Measurements from ENCODE around the gene PDXK. TPM values are rescaled to one million over a fixed set of nuclear protein-coding genes. Genes with fewer than 3 reads are reported as not detected.

PDXK gene
- total and polyA plus RNA-seq, 2 of the 8 experiments (the other 6 are each of a cell fraction or from before 2014, with no cell fraction given): 78.0 to 112 TPM

- Histone ChIP-seq H3K9me3 (ENCODE audit: insufficient read depth in 2 of 2, low read depth in 1 of 2, low read length in 1 of 2) (no peaks in the 10 kb centered on the region), H3K27me3 (replicated peaks in 1 of 4; ENCODE audit: control insufficient read depth in 3 of 4, extremely low read depth in 1 of 4, insufficient read depth in 3 of 4, low read length in 3 of 4) (no peaks in the 10 kb centered on the region), H2BK5ac (ENCODE audit: low read depth, low read length) (no peak overlapping the region), H4K8ac (ENCODE audit: extremely low read depth, insufficient read depth, low read length) (no peak overlapping the region), H3K79me1 (ENCODE audit: low read depth, low read length) (peaks cover 29% of the 10 kb centered on the region), H2BK12ac (ENCODE audit: low read depth, low read length) (no peak overlapping the region), H3K4me1 (replicated peaks in 1 of 4; ENCODE audit: control insufficient read depth in 3 of 4, insufficient read depth in 4 of 4, low read length in 3 of 4) (peaks cover 0 to 12% (median 3%) of the 10 kb centered on the region in 4 experiments; a peak in 3 of 7 replicates), H3K18ac (ENCODE audit: extremely low read depth, low read length) (no peak overlapping the region), H3K4ac (replicated peaks; ENCODE audit: insufficient read length, low read depth, low read length) (no peak overlapping the region), H2AK5ac (ENCODE audit: low read depth, low read length) (no peak overlapping the region), H3K79me2 (ENCODE audit: control insufficient read depth in 1 of 2, insufficient read depth in 2 of 2, low read length in 2 of 2) (peaks cover 9 to 45% of the 10 kb centered on the region in 2 experiments), H3K4me2 (ENCODE audit: insufficient read depth in 1 of 2, low read depth in 2 of 2, low read length in 2 of 2) (no peak overlapping the region), H3K36me3 (ENCODE audit: control insufficient read depth in 2 of 4, insufficient read depth in 4 of 4, low read length in 3 of 4) (peaks cover 57 to 87% (median 75%) of the 10 kb centered on the region in 4 experiments), H4K91ac (replicated peaks; ENCODE audit: insufficient read length, low read length) (no peak overlapping the region), H2BK15ac (ENCODE audit: low read length) (no peak overlapping the region), H2AFZ (ENCODE audit: low read length) (no peak overlapping the region), H3K23me2 (ENCODE audit: low read depth, low read length) (peaks cover 5% of the 10 kb centered on the region; the same call in 1 of the 2 replicates), H3K27ac (ENCODE audit: low read depth, low read length) (no peak overlapping the region), H2BK20ac (ENCODE audit: low read length) (no peak overlapping the region), H3K9ac (replicated peaks in 1 of 4; ENCODE audit: extremely low read depth in 1 of 4, low read depth in 3 of 4, low read length in 3 of 4) (no peak overlapping the region), H3K4me3 (ENCODE audit: extremely low read depth in 1 of 4, insufficient read depth in 2 of 4, low read depth in 3 of 4, low read length in 4 of 4) (no peak overlapping the region), H3K56ac (replicated peaks; ENCODE audit: insufficient read length, low read depth, low read length) (no peak overlapping the region), H2BK120ac (replicated peaks; ENCODE audit: low read depth, low read length) (no peak overlapping the region), H4K20me1 (replicated peaks in 1 of 2; ENCODE audit: control insufficient read depth in 1 of 2, insufficient read depth in 2 of 2, low read length in 2 of 2) (peaks cover 12 to 24% of the 10 kb centered on the region in 2 experiments), H4K5ac (ENCODE audit: insufficient read length, low read depth, low read length) (no peak overlapping the region), H3K23ac (ENCODE audit: insufficient read length) (no peak overlapping the region), H3K14ac (ENCODE audit: insufficient read length) (no peak overlapping the region)
- ChIA-PET CTCF (ENCODE audit: partially characterized antibody) (interaction anchor here (1.7 kb wide), 1 partner anchor 15 kb away, joined by 4 read pairs; no protein-coding TSS in a partner anchor), POLR2A (ENCODE audit: partially characterized antibody) (interaction anchor here (1.2 to 7.6 kb wide), 2 partner anchors 13 to 71 kb away, joined by 3 to 80 read pairs; no protein-coding TSS in a partner anchor)
- WGBS, 2 experiments (ENCODE audit: extremely low coverage in 1 of 2, insufficient coverage in 1 of 2, insufficient read length in 1 of 2, insufficient replicate concordance in 2 of 2, low coverage in 1 of 2, low lambda C conversion rate in 2 of 2, missing lambda C conversion rate in 1 of 2): 92% methylated on average over 14 of the region's 14 CpGs; no CpG with 5 or more reads in 1 of the 2 experiments
- FAIRE-seq (no peak), DNase-seq (ENCODE audit: low read depth in 1 of 2, low spot score in 2 of 2) (no peak)
- TF ChIP-seq BCL11A (IDR thresholded peaks at IDR 0.05; ENCODE audit: low read depth in 2 of 2, low read length in 2 of 2) (no peak), CREB1 (IDR thresholded peaks at IDR 0.05) (no peak), POLR2A (IDR thresholded peaks at IDR 0.05; ENCODE audit: control extremely low read depth in 1 of 2, low read depth in 2 of 2, low read length in 2 of 2) (no peak), NRF1 (IDR thresholded peaks at IDR 0.05; ENCODE audit: low read depth, low read length) (no peak), ATF3 (IDR thresholded peaks at IDR 0.05; ENCODE audit: insufficient read depth, low read depth, low read length) (no peak), KDM1A (IDR thresholded peaks at IDR 0.05; ENCODE audit: borderline replicate concordance, low read length) (no peak), RAD21 (IDR thresholded peaks at IDR 0.05 in 1 of 2, conservative IDR thresholded peaks at IDR 0.05 in 1 of 2; ENCODE audit: low read depth in 2 of 2, low read length in 2 of 2) (no peak), GTF2F1 (IDR thresholded peaks at IDR 0.05; ENCODE audit: borderline replicate concordance, low read depth, low read length) (no peak), PHF8 (conservative IDR thresholded peaks at IDR 0.05; ENCODE audit: low read depth, low read length) (no peak), E2F6 (IDR thresholded peaks at IDR 0.05) (no peak), ASH2L (IDR thresholded peaks at IDR 0.05; ENCODE audit: low read length) (no peak), SP4 (IDR thresholded peaks at IDR 0.05; ENCODE audit: low read length) (no peak), EGR1 (IDR thresholded peaks at IDR 0.05; ENCODE audit: borderline replicate concordance, low read depth, low read length) (no peak), CHD2 (IDR thresholded peaks at IDR 0.05; ENCODE audit: low read length) (no peak)
Measured at GRCh38 chr21:43794857-43795256, 75.9 kb downstream of the PDXK start.

Data from H1 (cell line).